ENCODE results near the gene SKA2.
"Not testable (repeated sequence)": the region's sequence is repeated elsewhere in the genome, so short reads cannot be mapped to it uniquely, and the experiment has no call there.

The SKA2 gene

GRCh38 chr17:59154721-59155438 is at the start of gene SKA2:
Gene SKA2 (minus strand): TSS chr17:59155186. CDS start chr17:59155163, 23 bp downstream.
- DNase-seq (ENCODE audit: low spot score), result no peak

- no peak for DNase-seq (ENCODE audit: low spot score)
These were observed 47.3 kb upstream of the SKA2 start for GRCh38 chr17:59202320-59202719.

GRCh38 chr17:59199398-59199797 is 44.4 kb upstream of the SKA2 start:
- no peak for DNase-seq (ENCODE audit: low spot score)

GRCh38 chr17:59193336-59193862 is 38.4 kb upstream of the SKA2 start:
- no peak for DNase-seq (ENCODE audit: low spot score)

GRCh38 chr17:59190806-59191205 is 35.8 kb upstream of the SKA2 start:
- DNase-seq (ENCODE audit: low spot score), result no peak

- DNase-seq (ENCODE audit: low spot score), result no peak
These were observed 31.9 kb upstream of the SKA2 start for GRCh38 chr17:59186850-59187249.

- DNase-seq (ENCODE audit: low spot score), result no peak
These were observed 31.0 kb upstream of the SKA2 start for GRCh38 chr17:59185997-59186396.

- DNase-seq (ENCODE audit: low spot score), result no peak
These were observed 26.5 kb upstream of the SKA2 start for GRCh38 chr17:59181481-59181880.

- no peak for DNase-seq (ENCODE audit: low spot score)
These were observed 25.6 kb upstream of the SKA2 start for GRCh38 chr17:59180626-59181025.

GRCh38 chr17:59179601-59180000 is 24.6 kb upstream of the SKA2 start:
- DNase-seq (ENCODE audit: low spot score), result not testable (repeated sequence)

GRCh38 chr17:59178266-59178985 is 23.4 kb upstream of the SKA2 start:
- no peak for DNase-seq (ENCODE audit: low spot score)

- no peak for DNase-seq (ENCODE audit: low spot score)
These were observed 20.1 kb upstream of the SKA2 start for GRCh38 chr17:59175076-59175475.

- no peak for DNase-seq (ENCODE audit: low spot score)
These were observed 19.7 kb upstream of the SKA2 start for GRCh38 chr17:59174671-59175070.

GRCh38 chr17:59172436-59173004 is 17.5 kb upstream of the SKA2 start:
- DNase-seq (ENCODE audit: low spot score), result no peak

- DNase-seq (ENCODE audit: low spot score), result peak; percentile 34
These were observed 12.6 kb upstream of the SKA2 start for GRCh38 chr17:59167571-59168001.

GRCh38 chr17:59165933-59166342 is 11.0 kb upstream of the SKA2 start:
- DNase-seq (ENCODE audit: low spot score), result peak; percentile 77

GRCh38 chr17:59161477-59161876 is 6.5 kb upstream of the SKA2 start:
- no peak for DNase-seq (ENCODE audit: low spot score)

GRCh38 chr17:59160157-59161025 is 5.4 kb upstream of the SKA2 start:
- DNase-seq (ENCODE audit: low spot score), result peak; percentile 24

- peak; percentile 100 for DNase-seq (ENCODE audit: low spot score)
These were observed 622 bp upstream of the SKA2 start, which contains the start of gene PRR11 for GRCh38 chr17:59155439-59156177. Gene PRR11 (plus strand): TSS chr17:59155746. CDS start chr17:59169753, 14,007 bp downstream.

- no peak for DNase-seq (ENCODE audit: low spot score)
These were observed 680 bp downstream of the SKA2 start for GRCh38 chr17:59154292-59154720.

GRCh38 chr17:59152925-59153324 is 2.1 kb downstream of the SKA2 start:
- DNase-seq (ENCODE audit: low spot score), result no peak
